Caco-2 (cell line): ENCODE results near the gene CIT. TPM values are rescaled to one million over a fixed set of nuclear protein-coding genes. Genes with fewer than 3 reads are reported as not detected.

Experiments
- BruUV-seq: library from RNA; stranded (reverse); fragments of 400-500 nt; replicated peaks from 2 replicates; lab custom pipeline; 2021; lab: Mats Ljungman, UMichigan
- CTCF ChIA-PET: fragments of 300-600 bp; sonication (Branson Sonifier 250); formaldehyde crosslinking; loops from one replicate; lab custom pipeline; 2022; ENCODE audit warnings: antibody characterized with exemption; lab: Charles Lee
- POLR2A ChIA-PET: fragments of 300-600 bp; sonication (Branson Sonifier 250); formaldehyde crosslinking; loops from one replicate; lab custom pipeline; 2022; ENCODE audit warnings: antibody characterized with exemption; lab: Charles Lee
- DNase-seq, 2 experiments: peaks; one replicate each; pipeline versions ENCODE4 v3.0.0 to v3.0.0-alpha.2; 2020 to 2022
- H3K27me3 ChIP-seq: replicated peaks from 2 replicates; pipeline ENCODE4 v1.6.0; 2011; ENCODE audit warnings: low read length; ENCODE audit not compliant: control insufficient read depth, insufficient read depth
- H3K36me3 ChIP-seq: 2 replicates; pipeline ENCODE4 v1.5.1; 2011; ENCODE audit warnings: low read length; ENCODE audit not compliant: control insufficient read depth, insufficient read depth
- H3K4me1 ChIP-seq: fragments of 250-450 bp; sonication (Bioruptor Pico); 2 replicates; pipeline ENCODE4 v1.5.1; 2020; ENCODE audit warnings: mild to moderate bottlenecking
- H3K4me3 ChIP-seq: 2 replicates; pipeline ENCODE4 v1.5.1; 2011; ENCODE audit warnings: low read depth, mild to moderate bottlenecking, control low read depth, low read length
- H3K9me3 ChIP-seq: fragments of 250-450 bp; sonication (Bioruptor Pico); 2 replicates; pipeline ENCODE4 v1.5.1; 2020; ENCODE audit warnings: mild to moderate bottlenecking, moderate library complexity
- H3K27ac Mint-ChIP-seq: one replicate; pipeline ENCODE4 v1.8.0; 2022; ENCODE audit warnings: mixed read lengths; ENCODE audit not compliant: unreplicated experiment
- H3K27me3 Mint-ChIP-seq: one replicate; pipeline ENCODE4 v1.8.0; 2022; ENCODE audit warnings: mixed read lengths; ENCODE audit not compliant: insufficient read depth, unreplicated experiment
- H3K36me3 Mint-ChIP-seq: one replicate; pipeline ENCODE4 v1.8.0; 2022; ENCODE audit warnings: mild to moderate bottlenecking, mixed read lengths; ENCODE audit not compliant: insufficient read depth, unreplicated experiment
- H3K4me1 Mint-ChIP-seq: one replicate; pipeline ENCODE4 v1.8.0; 2022; ENCODE audit warnings: low read depth, mixed read lengths; ENCODE audit not compliant: unreplicated experiment
- H3K4me3 Mint-ChIP-seq: one replicate; pipeline ENCODE4 v1.8.0; 2022; ENCODE audit warnings: mild to moderate bottlenecking, moderate library complexity, mixed read lengths; ENCODE audit not compliant: unreplicated experiment
- H3K9me3 Mint-ChIP-seq: one replicate; pipeline ENCODE4 v1.8.0; 2022; ENCODE audit warnings: mixed read lengths; ENCODE audit not compliant: unreplicated experiment
- CTCF ChIP-seq, 2 experiments: fragments of 200-600 bp in 1 of 2; IDR thresholded peaks; 1 replicate in 1 of 2; 2 replicates in 1 of 2; pipeline versions ENCODE4 v1.5.1 to v1.8.0; 2011 to 2022; ENCODE audit warnings: antibody characterized with exemption in 1 of 2, control low read depth in 1 of 2, inconsistent platforms in 1 of 2, low read depth in 1 of 2, low read length in 1 of 2, mild to moderate bottlenecking in 1 of 2, moderate library complexity in 1 of 2; ENCODE audit not compliant: insufficient read depth in 1 of 2, severe bottlenecking in 1 of 2, unreplicated experiment in 1 of 2
- intact Hi-C: fragments of 100-400 bp; cut with micrococcal nuclease; formaldehyde crosslinking; loops from one replicate; pipeline ENCODE4 v1.10.0; 2022; ENCODE audit not compliant: unreplicated experiment
- total RNA-seq: library from RNA; stranded (reverse); gene quantifications from 2 replicates; pipeline ENCODE4 v1.2.3, GENCODE V29; 2022

The CIT gene
- total RNA-seq, 1 experiment from 2014 or later, result 55.9 TPM

- peaks cover 3% of the 10 kb centered on the region for H3K36me3 ChIP-seq
- peaks cover 35% of the 10 kb centered on the region for H3K36me3 Mint-ChIP-seq
- no peaks in the 10 kb centered on the region for H3K27me3 ChIP-seq
These were observed 12.5 kb downstream of the CIT start for GRCh38 chr12:119864591-119864990.

GRCh38 chr12:119859241-119859640 lies 17.9 kb downstream of the CIT start:
- Histone ChIP-seq H3K4me1 (no peaks in the 10 kb centered on the region), H3K9me3 (no peaks in the 10 kb centered on the region), H3K36me3 (no peaks in the 10 kb centered on the region), H3K4me3 (no peak overlapping the region), H3K27me3 (no peaks in the 10 kb centered on the region)
- Mint-ChIP-seq H3K9me3 (no peaks in the 10 kb centered on the region), H3K36me3 (peaks cover 14% of the 10 kb centered on the region), H3K27ac (no peak overlapping the region), H3K4me1 (no peaks in the 10 kb centered on the region), H3K4me3 (no peak overlapping the region), H3K27me3 (no peaks in the 10 kb centered on the region)
- no peak for DNase-seq
- no peak for TF ChIP-seq CTCF (IDR thresholded peaks at IDR 0.05; ENCODE audit: insufficient read depth in 1 of 2, low read depth in 1 of 2, low read length in 1 of 2, severe bottlenecking in 1 of 2, unreplicated experiment in 1 of 2)
- intact Hi-C loops, result no loop called here
- CTCF ChIA-PET, result no interaction called here
- POLR2A ChIA-PET, result no interaction called here
- BruUV-seq, result no TSS peak

More at GRCh38 chr12:119864591-119864990, 12.5 kb downstream of the CIT start:
- intact Hi-C loops, result no loop called here
- no TSS peak for BruUV-seq
- ChIA-PET POLR2A (interaction anchor here (0.5 kb wide), 1 partner anchor 15 kb away, joined by 3 read pairs; no protein-coding TSS in a partner anchor), CTCF (no interaction called here)
- TF ChIP-seq CTCF (IDR thresholded peaks at IDR 0.05; ENCODE audit: insufficient read depth in 1 of 2, low read depth in 1 of 2, low read length in 1 of 2, severe bottlenecking in 1 of 2, unreplicated experiment in 1 of 2), result no peak
- Mint-ChIP-seq H3K27me3 (no peaks in the 10 kb centered on the region), H3K9me3 (no peaks in the 10 kb centered on the region), H3K4me3 (no peak overlapping the region), H3K27ac (no peak overlapping the region), H3K4me1 (no peaks in the 10 kb centered on the region)
- DNase-seq, result no peak
- Histone ChIP-seq H3K4me3 (no peak overlapping the region), H3K4me1 (no peaks in the 10 kb centered on the region), H3K9me3 (no peaks in the 10 kb centered on the region)

GRCh38 chr12:119857041-119857591 lies 20.0 kb downstream of the CIT start:
- POLR2A ChIA-PET, result no interaction called here
- Histone ChIP-seq H3K4me3 (no peak overlapping the region), H3K27me3 (no peaks in the 10 kb centered on the region), H3K4me1 (no peaks in the 10 kb centered on the region), H3K36me3 (no peaks in the 10 kb centered on the region), H3K9me3 (no peaks in the 10 kb centered on the region)
- no peaks in the 10 kb centered on the region for H3K9me3 Mint-ChIP-seq
- no peak overlapping the region for H3K4me3 Mint-ChIP-seq
- intact Hi-C loops, result no loop called here
- H3K27ac Mint-ChIP-seq, result no peak overlapping the region
- no peak for DNase-seq
- H3K27me3 Mint-ChIP-seq, result no peaks in the 10 kb centered on the region
- H3K4me1 Mint-ChIP-seq, result no peaks in the 10 kb centered on the region
- H3K36me3 Mint-ChIP-seq, result peaks cover 12% of the 10 kb centered on the region
- no TSS peak for BruUV-seq
- no peak for TF ChIP-seq CTCF (IDR thresholded peaks at IDR 0.05; ENCODE audit: insufficient read depth in 1 of 2, low read depth in 1 of 2, low read length in 1 of 2, severe bottlenecking in 1 of 2, unreplicated experiment in 1 of 2)
- CTCF ChIA-PET, result no interaction called here
